Measurements from ENCODE around the gene C9orf153.

DNA sequence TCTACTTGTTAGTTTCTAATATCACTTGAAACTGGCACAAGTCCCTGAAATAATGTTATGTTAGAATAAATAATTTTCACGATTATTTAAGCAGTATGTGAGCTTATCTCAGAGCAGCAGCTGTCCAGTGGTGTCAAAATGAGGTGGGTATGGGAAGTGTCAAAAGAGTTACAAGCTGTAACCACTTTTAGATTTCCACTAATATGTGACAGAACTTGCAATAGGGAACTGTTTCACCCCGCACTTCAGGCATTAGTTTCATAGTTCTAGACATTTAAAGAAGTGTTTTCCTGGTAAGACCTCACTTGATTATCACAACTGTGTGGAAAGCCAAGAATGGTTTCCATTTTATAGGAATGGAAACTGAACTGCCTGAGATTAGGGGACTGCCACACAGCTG is 25.8 kb upstream of the C9orf153 start:
- TF ChIP-seq, protein P1, sequence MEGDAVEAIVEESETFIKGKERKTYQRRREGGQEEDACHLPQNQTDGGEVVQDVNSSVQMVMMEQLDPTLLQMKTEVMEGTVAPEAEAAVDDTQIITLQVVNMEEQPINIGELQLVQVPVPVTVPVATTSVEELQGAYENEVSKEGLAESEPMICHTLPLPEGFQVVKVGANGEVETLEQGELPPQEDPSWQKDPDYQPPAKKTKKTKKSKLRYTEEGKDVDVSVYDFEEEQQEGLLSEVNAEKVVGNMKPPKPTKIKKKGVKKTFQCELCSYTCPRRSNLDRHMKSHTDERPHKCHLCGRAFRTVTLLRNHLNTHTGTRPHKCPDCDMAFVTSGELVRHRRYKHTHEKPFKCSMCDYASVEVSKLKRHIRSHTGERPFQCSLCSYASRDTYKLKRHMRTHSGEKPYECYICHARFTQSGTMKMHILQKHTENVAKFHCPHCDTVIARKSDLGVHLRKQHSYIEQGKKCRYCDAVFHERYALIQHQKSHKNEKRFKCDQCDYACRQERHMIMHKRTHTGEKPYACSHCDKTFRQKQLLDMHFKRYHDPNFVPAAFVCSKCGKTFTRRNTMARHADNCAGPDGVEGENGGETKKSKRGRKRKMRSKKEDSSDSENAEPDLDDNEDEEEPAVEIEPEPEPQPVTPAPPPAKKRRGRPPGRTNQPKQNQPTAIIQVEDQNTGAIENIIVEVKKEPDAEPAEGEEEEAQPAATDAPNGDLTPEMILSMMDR (IDR thresholded peaks at IDR 0.05), result no peak
- no peak for TF ChIP-seq POLR2A (IDR thresholded peaks at IDR 0.05)

Measured in tibial nerve (tissue), 3 donors.